HepG2 (cell line): Measurements from ENCODE around the gene VDAC1. TPM values are rescaled to one million over a fixed set of nuclear protein-coding genes. Genes with fewer than 3 reads are reported as not detected.

Source experiments
- ATAC-seq: fragments of 200-7000 bp; cut with Tn5 transposase; 3 replicates; pipeline ENCODE4 v1.9.1; 2020; ENCODE audit warnings: mild to moderate bottlenecking, moderate library complexity
- BruUV-seq: library from RNA; stranded (reverse); fragments of 400-500 nt; replicated peaks from 2 replicates; lab custom pipeline; 2021; lab: Mats Ljungman, UMichigan
- CTCF ChIA-PET: fragments of 300-600 bp; formaldehyde crosslinking; extraction: SDS; loops from one replicate; lab custom pipeline; 2021; ENCODE audit warnings: low total read pairs, inconsistent platforms, low intra/inter-chr PET ratio; lab: Yijun Ruan, JAX
- POLR2A ChIA-PET: fragments of 350-600 bp; sonication (Branson Sonifier 250); formaldehyde crosslinking; loops from one replicate; lab custom pipeline; 2020; ENCODE audit warnings: antibody characterized with exemption, inconsistent platforms; lab: Yijun Ruan, JAX
- DNase-seq: peaks from one replicate; pipeline ENCODE4 v3.0.0-alpha.2; 2015; ENCODE audit warnings: low spot score
- FAIRE-seq: peaks from 3 replicates; lab custom pipeline; 2011; peaks lifted over from hg19 to GRCh38; lab: Jason Lieb, UNC
- H2AFZ ChIP-seq: one replicate; pipeline ENCODE4 v1.6.1; 2011; ENCODE audit warnings: low read length, inconsistent platforms
- H3K27ac ChIP-seq: fragments of 300-600 bp; 3 replicates; pipeline ENCODE4 v1.8.0; 2011; ENCODE audit warnings: mixed run types, mild to moderate bottlenecking, mixed read lengths, low read length, inconsistent platforms; ENCODE audit not compliant: insufficient read depth; ENCODE audit errors: extremely low read length
- H3K27me3 ChIP-seq, 2 experiments: fragments of 200-600 bp in 1 of 2; 2 replicates in 1 of 2; 3 replicates in 1 of 2; pipeline versions ENCODE4 v1.6.0 to v1.8.0; 2011; ENCODE audit warnings: low read length in 2 of 2, mild to moderate bottlenecking in 2 of 2, moderate library complexity in 2 of 2, inconsistent platforms in 1 of 2; ENCODE audit not compliant: insufficient read depth in 2 of 2, control insufficient read depth in 1 of 2
- H3K36me3 ChIP-seq, 2 experiments: fragments of 200-600 bp in 1 of 2; replicated peaks in 1 of 2; 2 replicates in 1 of 2; 3 replicates in 1 of 2; pipeline versions ENCODE4 v1.5.1 to v1.8.0; 2011; ENCODE audit warnings: low read length in 2 of 2, inconsistent platforms in 1 of 2; ENCODE audit not compliant: insufficient read depth in 2 of 2, control insufficient read depth in 1 of 2
- H3K4me1 ChIP-seq: 2 replicates; pipeline ENCODE4 v1.5.1; 2012; ENCODE audit warnings: low read length, inconsistent platforms; ENCODE audit not compliant: insufficient read depth
- H3K4me2 ChIP-seq: 2 replicates; pipeline ENCODE4 v1.6.0; 2011; ENCODE audit warnings: low read depth, low read length, inconsistent platforms
- H3K4me3 ChIP-seq, 3 experiments: fragments of 200-600 bp in 1 of 3; sonication (generic), shearing (Covaris generic) in 1 of 3; replicated peaks in 1 of 3; 2 replicates each; pipeline ENCODE4 v1.5.1; 2011 to 2016; ENCODE audit warnings: low read length in 3 of 3, inconsistent platforms in 2 of 3, low read depth in 2 of 3, mild to moderate bottlenecking in 2 of 3, control low read depth in 1 of 3, mixed read lengths in 1 of 3; ENCODE audit not compliant: insufficient read depth in 1 of 3
- H3K79me2 ChIP-seq: one replicate; pipeline ENCODE4 v1.6.1; 2011; ENCODE audit warnings: low read length, inconsistent platforms; ENCODE audit not compliant: insufficient read depth
- H3K9ac ChIP-seq: 2 replicates; pipeline ENCODE4 v1.6.0; 2011; ENCODE audit warnings: mild to moderate bottlenecking, low read depth, low read length, inconsistent platforms; ENCODE audit not compliant: insufficient read depth
- H3K9me3 ChIP-seq: 2 replicates; pipeline ENCODE4 v1.5.1; 2012; ENCODE audit warnings: mild to moderate bottlenecking, low read length
- H4K20me1 ChIP-seq: 2 replicates; pipeline ENCODE4 v1.6.0; 2011; ENCODE audit warnings: inconsistent platforms, mild to moderate bottlenecking, low read length, moderate library complexity; ENCODE audit not compliant: insufficient read depth
- NFE2L1 ChIP-seq: sonication (generic); formaldehyde crosslinking; IDR thresholded peaks from 2 replicates; pipeline ENCODE4 v1.4.0; 2020; ENCODE audit warnings: missing genetic modification reagents, mild to moderate bottlenecking, borderline replicate concordance
- TEAD2 ChIP-seq: sonication (generic); formaldehyde crosslinking; IDR thresholded peaks from 2 replicates; pipeline ENCODE4 v1.9.0; 2021; ENCODE audit warnings: missing genetic modification reagents
- ZNF138 ChIP-seq: sonication (generic); formaldehyde crosslinking; IDR thresholded peaks from 2 replicates; pipeline ENCODE4 v1.5.0; 2020; ENCODE audit warnings: mild to moderate bottlenecking, low read depth, missing genetic modification reagents
- ZZZ3 ChIP-seq: sonication (generic); formaldehyde crosslinking; IDR thresholded peaks from 2 replicates; pipeline ENCODE4 v1.4.0; 2020; ENCODE audit warnings: missing genetic modification reagents, mild to moderate bottlenecking, borderline replicate concordance
- WGBS: methylation state at CpG from one replicate; pipeline ENCODE4 v1.1.6; 2017; ENCODE audit warnings: low lambda C conversion rate; 5-methylcytosine and 5-hydroxymethylcytosine counted together
- in situ Hi-C: cut with HindIII; loops from 2 replicates; pipeline ENCODE4 v1.10.0; 2017; ENCODE audit warnings: low pct_unique_long_range_greater_than_20kb; ENCODE audit not compliant: extremely low pct_ligation_motif_present
- intact Hi-C: fragments of 100-400 bp; cut with micrococcal nuclease; formaldehyde crosslinking; loops from one replicate; pipeline ENCODE4 v1.10.0; 2022; ENCODE audit not compliant: unreplicated experiment
- polyA plus RNA-seq, 8 experiments: library from polyadenylated mRNA; depleted of rRNA in 3 of 8; stranded (reverse) in 7 of 8; unstranded in 1 of 8; fragments of >200 nt; fragmentation: Illumina TruSeq in 4 of 8; extraction: Trizol in 4 of 8; gene quantifications; 2 replicates each; pipeline versions ENCODE4 v1.2.1 to v1.2.3, GENCODE V29; 2011 to 2016; ENCODE audit warnings: low read depth in 4 of 8, missing spikeins in 1 of 8, mixed read lengths in 1 of 8; ENCODE audit not compliant: insufficient read depth in 1 of 8
- total RNA-seq, 5 experiments: library from RNA; depleted of rRNA; stranded (reverse); fragments of >200 nt; fragmentation: Illumina TruSeq; extraction: Trizol; gene quantifications; 2 replicates each; pipeline ENCODE4 v1.2.3, GENCODE V29; 2016; ENCODE audit warnings: low read depth in 1 of 5
- TF ChIP-seq, protein P1 (sequence below): sonication (generic); formaldehyde crosslinking; IDR thresholded peaks from 2 replicates; pipeline ENCODE4 v1.4.0; 2020; ENCODE audit warnings: missing genetic modification reagents
- TF ChIP-seq, protein P2 (sequence below): sonication (generic); formaldehyde crosslinking; IDR thresholded peaks from 2 replicates; pipeline ENCODE4 v1.4.0; 2020; ENCODE audit warnings: missing genetic modification reagents, borderline replicate concordance
- TF ChIP-seq, protein P3 (sequence below): IDR thresholded peaks from 2 replicates; pipeline ENCODE4 v1.6.1; 2016

Gene VDAC1
- total and polyA plus RNA-seq, 2 of the 13 experiments (the other 11 are each of a cell fraction or from before 2014, with no cell fraction given) = 112 to 380 TPM

DNA sequence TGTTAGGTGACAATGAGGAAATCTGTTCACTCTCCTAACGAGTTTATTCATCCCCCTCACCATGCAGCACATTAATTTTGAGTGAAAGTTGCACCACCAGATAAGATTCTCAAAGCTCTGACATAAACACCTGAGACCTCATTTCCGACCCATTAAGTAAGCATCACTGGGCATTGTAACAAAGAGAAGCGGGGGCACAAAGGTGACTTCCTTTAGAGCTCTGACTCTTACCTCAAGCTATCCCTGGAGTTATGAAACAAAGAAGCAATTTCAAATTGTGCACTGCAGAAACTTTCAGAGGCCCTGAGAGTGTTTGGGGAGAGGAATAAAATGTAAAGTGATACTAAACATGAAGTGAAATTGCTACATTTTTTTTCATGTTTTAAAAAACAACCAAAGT is 65.8 kb downstream of the VDAC1 start:
- H3K9ac ChIP-seq = no peak overlapping the region
- H2AFZ ChIP-seq = no peak overlapping the region
- no TSS peak for BruUV-seq
- peaks cover 16% of the 10 kb centered on the region for H3K4me1 ChIP-seq
- POLR2A ChIA-PET = no interaction called here
- intact Hi-C loops = no loop called here
- CTCF ChIA-PET = no interaction called here
- H4K20me1 ChIP-seq = no peaks in the 10 kb centered on the region
- H3K27me3 ChIP-seq = peaks cover 1 to 6% of the 10 kb centered on the region in 2 experiments; a peak in 3 of 5 replicates
- no peaks in the 10 kb centered on the region for H3K9me3 ChIP-seq
- in situ Hi-C loops = no loop called here
- no peaks in the 10 kb centered on the region for H3K79me2 ChIP-seq
- H3K4me3 ChIP-seq = no peak overlapping the region
- FAIRE-seq (no peak), ATAC-seq (no peak), DNase-seq (no peak)
- H3K36me3 ChIP-seq = no peaks in the 10 kb centered on the region
- no peak overlapping the region for H3K27ac ChIP-seq
- H3K4me2 ChIP-seq = no peak overlapping the region
- WGBS = 8% methylated on average over 3 of the region's 3 CpGs
- TF ChIP-seq, protein P1, sequence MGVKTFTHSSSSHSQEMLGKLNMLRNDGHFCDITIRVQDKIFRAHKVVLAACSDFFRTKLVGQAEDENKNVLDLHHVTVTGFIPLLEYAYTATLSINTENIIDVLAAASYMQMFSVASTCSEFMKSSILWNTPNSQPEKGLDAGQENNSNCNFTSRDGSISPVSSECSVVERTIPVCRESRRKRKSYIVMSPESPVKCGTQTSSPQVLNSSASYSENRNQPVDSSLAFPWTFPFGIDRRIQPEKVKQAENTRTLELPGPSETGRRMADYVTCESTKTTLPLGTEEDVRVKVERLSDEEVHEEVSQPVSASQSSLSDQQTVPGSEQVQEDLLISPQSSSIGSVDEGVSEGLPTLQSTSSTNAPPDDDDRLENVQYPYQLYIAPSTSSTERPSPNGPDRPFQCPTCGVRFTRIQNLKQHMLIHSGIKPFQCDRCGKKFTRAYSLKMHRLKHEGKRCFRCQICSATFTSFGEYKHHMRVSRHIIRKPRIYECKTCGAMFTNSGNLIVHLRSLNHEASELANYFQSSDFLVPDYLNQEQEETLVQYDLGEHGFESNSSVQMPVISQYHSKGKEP = no peak
- TF ChIP-seq ZNF138 (CRISPR knock-in tag) = no peak
- TF ChIP-seq TEAD2 = no peak
- TF ChIP-seq, protein P2, sequence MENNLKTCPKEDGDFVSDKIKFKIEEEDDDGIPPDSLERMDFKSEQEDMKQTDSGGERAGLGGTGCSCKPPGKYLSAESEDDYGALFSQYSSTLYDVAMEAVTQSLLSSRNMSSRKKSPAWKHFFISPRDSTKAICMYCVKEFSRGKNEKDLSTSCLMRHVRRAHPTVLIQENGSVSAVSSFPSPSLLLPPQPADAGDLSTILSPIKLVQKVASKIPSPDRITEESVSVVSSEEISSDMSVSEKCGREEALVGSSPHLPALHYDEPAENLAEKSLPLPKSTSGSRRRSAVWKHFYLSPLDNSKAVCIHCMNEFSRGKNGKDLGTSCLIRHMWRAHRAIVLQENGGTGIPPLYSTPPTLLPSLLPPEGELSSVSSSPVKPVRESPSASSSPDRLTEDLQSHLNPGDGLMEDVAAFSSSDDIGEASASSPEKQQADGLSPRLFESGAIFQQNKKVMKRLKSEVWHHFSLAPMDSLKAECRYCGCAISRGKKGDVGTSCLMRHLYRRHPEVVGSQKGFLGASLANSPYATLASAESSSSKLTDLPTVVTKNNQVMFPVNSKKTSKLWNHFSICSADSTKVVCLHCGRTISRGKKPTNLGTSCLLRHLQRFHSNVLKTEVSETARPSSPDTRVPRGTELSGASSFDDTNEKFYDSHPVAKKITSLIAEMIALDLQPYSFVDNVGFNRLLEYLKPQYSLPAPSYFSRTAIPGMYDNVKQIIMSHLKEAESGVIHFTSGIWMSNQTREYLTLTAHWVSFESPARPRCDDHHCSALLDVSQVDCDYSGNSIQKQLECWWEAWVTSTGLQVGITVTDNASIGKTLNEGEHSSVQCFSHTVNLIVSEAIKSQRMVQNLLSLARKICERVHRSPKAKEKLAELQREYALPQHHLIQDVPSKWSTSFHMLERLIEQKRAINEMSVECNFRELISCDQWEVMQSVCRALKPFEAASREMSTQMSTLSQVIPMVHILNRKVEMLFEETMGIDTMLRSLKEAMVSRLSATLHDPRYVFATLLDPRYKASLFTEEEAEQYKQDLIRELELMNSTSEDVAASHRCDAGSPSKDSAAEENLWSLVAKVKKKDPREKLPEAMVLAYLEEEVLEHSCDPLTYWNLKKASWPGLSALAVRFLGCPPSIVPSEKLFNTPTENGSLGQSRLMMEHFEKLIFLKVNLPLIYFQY (CRISPR knock-in tag) = no peak
- TF ChIP-seq ZZZ3 (CRISPR knock-in tag) = no peak
- no peak for TF ChIP-seq NFE2L1 (CRISPR knock-in tag)
- TF ChIP-seq, protein P3, sequence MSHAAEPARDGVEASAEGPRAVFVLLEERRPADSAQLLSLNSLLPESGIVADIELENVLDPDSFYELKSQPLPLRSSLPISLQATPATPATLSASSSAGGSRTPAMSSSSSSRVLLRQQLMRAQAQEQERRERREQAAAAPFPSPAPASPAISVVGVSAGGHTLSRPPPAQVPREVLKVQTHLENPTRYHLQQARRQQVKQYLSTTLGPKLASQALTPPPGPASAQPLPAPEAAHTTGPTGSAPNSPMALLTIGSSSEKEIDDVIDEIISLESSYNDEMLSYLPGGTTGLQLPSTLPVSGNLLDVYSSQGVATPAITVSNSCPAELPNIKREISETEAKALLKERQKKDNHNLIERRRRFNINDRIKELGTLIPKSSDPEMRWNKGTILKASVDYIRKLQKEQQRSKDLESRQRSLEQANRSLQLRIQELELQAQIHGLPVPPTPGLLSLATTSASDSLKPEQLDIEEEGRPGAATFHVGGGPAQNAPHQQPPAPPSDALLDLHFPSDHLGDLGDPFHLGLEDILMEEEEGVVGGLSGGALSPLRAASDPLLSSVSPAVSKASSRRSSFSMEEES (CRISPR knock-in tag) = no peak
